Stimulated activated CD4-positive, alpha-beta T cell treated with anti-CD3 and anti-CD28 coated beads, Interleukin-15, amount 100 ng/mL, for 1 hour (primary cell): Measurements from ENCODE around the gene FHOD3.

Experiments
- DNase-seq, 2 donors: peaks; one replicate each; pipeline ENCODE4 v3.0.0-alpha.2; 2020; ENCODE audit warnings: low read depth in 1 of 2, low spot score in 1 of 2

The FHOD3 gene

GRCh38 chr18:36724169-36724568 lies 426.7 kb downstream of the FHOD3 start:
- no peak for DNase-seq

- no peak for DNase-seq
Measured at GRCh38 chr18:36724591-36725001, 427.1 kb downstream of the FHOD3 start.

- DNase-seq: no peak
Measured at GRCh38 chr18:36728345-36728744, 430.8 kb downstream of the FHOD3 start.

- DNase-seq: no peak
Measured at GRCh38 chr18:36729197-36729596, 431.7 kb downstream of the FHOD3 start.

GRCh38 chr18:36732264-36732663 lies 434.8 kb downstream of the FHOD3 start:
- no peak for DNase-seq

GRCh38 chr18:36733150-36733549 lies 435.6 kb downstream of the FHOD3 start:
- no peak for DNase-seq

- DNase-seq: no peak
Measured at GRCh38 chr18:36734596-36734995, 437.1 kb downstream of the FHOD3 start.

- no peak for DNase-seq
Measured at GRCh38 chr18:36735130-36735529, 437.6 kb downstream of the FHOD3 start.

GRCh38 chr18:36736094-36736493 lies 438.6 kb downstream of the FHOD3 start:
- DNase-seq: no peak

GRCh38 chr18:36737316-36737715 lies 439.8 kb downstream of the FHOD3 start:
- DNase-seq: no peak

- no peak for DNase-seq
Measured at GRCh38 chr18:36744261-36744876, 446.9 kb downstream of the FHOD3 start.

- no peak for DNase-seq
Measured at GRCh38 chr18:36745219-36745975, 447.9 kb downstream of the FHOD3 start.

- no peak for DNase-seq
Measured at GRCh38 chr18:36752929-36753865, 455.7 kb downstream of the FHOD3 start.

GRCh38 chr18:36756242-36756641 lies 458.7 kb downstream of the FHOD3 start:
- no peak for DNase-seq

- DNase-seq: no peak
Measured at GRCh38 chr18:36757081-36757480, 459.6 kb downstream of the FHOD3 start.

- DNase-seq: no peak
Measured at GRCh38 chr18:36757991-36758390, 460.5 kb downstream of the FHOD3 start.

GRCh38 chr18:36758623-36759022 lies 461.1 kb downstream of the FHOD3 start:
- no peak for DNase-seq

GRCh38 chr18:36759167-36759776 lies 461.8 kb downstream of the FHOD3 start:
- DNase-seq: no peak

- DNase-seq: no peak
Measured at GRCh38 chr18:36760598-36760997, 463.1 kb downstream of the FHOD3 start.

- DNase-seq: no peak
Measured at GRCh38 chr18:36761186-36761698, 463.7 kb downstream of the FHOD3 start.

GRCh38 chr18:36762074-36762473 lies 464.6 kb downstream of the FHOD3 start:
- no peak for DNase-seq
